ENCODE measurements around the gene FAM209B.
"Not testable (repeated sequence)": the region's sequence is repeated elsewhere in the genome, so short reads cannot be mapped to it uniquely, and the experiment has no call there.

Gene FAM209B

DNA sequence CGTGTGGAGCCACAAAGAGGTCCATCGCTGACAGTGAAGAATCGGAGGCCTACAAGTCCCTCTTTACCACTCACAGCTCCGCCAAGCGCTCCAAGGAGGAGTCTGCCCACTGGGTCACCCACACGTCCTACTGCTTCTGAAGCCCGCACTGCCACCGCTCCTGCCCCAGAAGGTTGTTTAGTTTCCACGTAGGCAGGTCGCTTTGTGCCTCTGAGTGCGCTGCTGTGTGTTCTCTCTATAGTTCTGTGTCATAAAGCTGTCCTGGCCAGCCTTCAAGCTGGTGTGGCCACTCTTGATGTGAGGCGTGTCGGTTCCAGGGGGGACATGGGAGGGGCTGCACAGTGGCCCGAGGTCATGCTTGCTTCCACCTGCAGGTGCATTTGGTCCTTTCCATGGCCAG, 14.9 kb upstream of the FAM209B start:
- Histone ChIP-seq H3K4me3 (ENCODE audit: low read length) (no peak overlapping the region), H2AFZ (ENCODE audit: low read depth, low read length) (no peak overlapping the region), H3K4me1 (ENCODE audit: insufficient read depth, low read length) (peaks cover 3% of the 10 kb centered on the region), H3K9me3 (ENCODE audit: low read length) (peaks cover 16% of the 10 kb centered on the region), H3K36me3 (ENCODE audit: insufficient read depth, low read length) (peaks cover 35% of the 10 kb centered on the region), H3K27me3 (ENCODE audit: insufficient read depth, low read length) (no peaks in the 10 kb centered on the region)

DNA sequence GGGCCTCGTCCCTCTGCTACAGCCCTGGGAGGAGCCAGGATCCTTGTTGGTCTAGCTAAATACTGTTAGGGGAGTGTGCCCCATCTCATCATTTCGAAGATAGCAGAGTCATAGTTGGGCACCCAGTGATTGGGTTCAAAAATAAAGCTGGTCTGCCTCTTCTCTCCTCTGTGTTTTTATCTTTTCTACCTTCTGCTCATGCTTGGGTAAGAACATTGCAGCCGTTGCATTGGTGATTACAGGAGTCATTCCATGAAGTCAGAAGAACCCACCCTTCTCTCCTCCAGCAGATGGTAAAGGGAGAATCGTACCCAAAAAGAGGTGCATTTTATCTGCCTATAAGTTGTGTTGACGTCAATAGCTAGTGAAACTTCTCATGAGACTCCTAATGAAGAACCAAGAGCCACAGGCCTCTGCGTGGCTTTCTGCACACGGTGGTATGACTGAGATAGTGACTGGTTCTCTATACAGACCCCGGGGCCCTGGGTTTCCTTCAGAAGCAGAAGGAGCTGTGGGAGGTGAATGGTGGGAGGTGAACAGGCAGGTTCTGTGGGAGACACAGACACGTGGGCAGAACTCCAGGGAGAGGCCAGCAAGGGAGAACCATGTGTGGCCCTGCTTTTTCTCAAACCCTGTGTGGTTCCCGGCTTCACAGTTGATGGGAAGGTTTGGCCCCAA, 14.2 kb upstream of the FAM209B start:
- H2AFZ ChIP-seq (ENCODE audit: low read depth, low read length) = no peak overlapping the region
- no peak overlapping the region for H3K4me3 ChIP-seq (ENCODE audit: low read length)
- no peaks in the 10 kb centered on the region for H3K27me3 ChIP-seq (ENCODE audit: insufficient read depth, low read length)
- H3K9me3 ChIP-seq (ENCODE audit: low read length) = peaks cover 16% of the 10 kb centered on the region
- H3K36me3 ChIP-seq (ENCODE audit: insufficient read depth, low read length) = peaks cover 28% of the 10 kb centered on the region
- H3K4me1 ChIP-seq (ENCODE audit: insufficient read depth, low read length) = peaks cover 3% of the 10 kb centered on the region

DNA sequence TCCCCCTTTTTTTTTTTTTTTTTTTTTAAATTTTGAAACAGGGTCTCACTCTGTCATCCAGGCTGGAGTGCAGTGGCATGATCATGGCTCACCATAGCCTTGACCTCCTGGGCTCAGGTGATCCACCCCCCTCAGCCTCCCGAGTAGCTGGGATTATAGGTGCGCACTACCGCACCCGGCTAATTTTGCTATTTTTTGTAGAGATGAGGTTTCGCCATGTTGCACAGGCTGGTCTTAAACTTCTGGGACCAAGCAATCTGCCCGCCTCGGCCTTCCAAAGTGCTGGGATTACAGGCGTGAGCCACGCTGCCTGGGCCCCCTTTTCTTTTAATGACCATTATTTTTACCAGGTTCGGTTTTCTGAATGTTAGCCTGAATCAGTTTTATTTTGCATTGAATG, 13.5 kb upstream of the FAM209B start:
- peaks cover 28% of the 10 kb centered on the region for H3K36me3 ChIP-seq (ENCODE audit: insufficient read depth, low read length)

DNA sequence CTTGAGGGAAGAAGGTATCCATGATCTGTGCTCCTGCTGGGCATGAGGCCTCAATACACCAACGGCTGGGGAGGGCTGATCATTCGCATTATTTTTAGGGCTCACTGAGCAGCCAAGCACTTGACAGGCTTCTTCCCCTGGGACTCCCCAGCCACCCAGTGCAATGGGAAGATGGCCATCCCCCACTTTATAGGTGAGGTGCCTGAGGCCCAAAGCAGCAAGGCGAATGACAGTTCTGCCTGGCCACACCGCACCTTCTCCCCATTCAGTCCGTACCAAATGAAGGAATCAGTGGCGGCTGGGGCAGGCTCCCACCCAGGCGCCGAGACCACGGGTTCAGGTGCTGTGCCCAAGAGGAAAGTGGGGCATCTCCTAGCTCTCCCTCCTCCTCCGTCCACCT, 12.9 kb upstream of the FAM209B start:
- H3K4me3 ChIP-seq (ENCODE audit: low read length) = no peak overlapping the region
- H3K9me3 ChIP-seq (ENCODE audit: low read length) = peaks cover 16% of the 10 kb centered on the region
- H3K36me3 ChIP-seq (ENCODE audit: insufficient read depth, low read length) = peaks cover 28% of the 10 kb centered on the region
- no peak overlapping the region for H2AFZ ChIP-seq (ENCODE audit: low read depth, low read length)
- peaks cover 3% of the 10 kb centered on the region for H3K4me1 ChIP-seq (ENCODE audit: insufficient read depth, low read length)
- no peaks in the 10 kb centered on the region for H3K27me3 ChIP-seq (ENCODE audit: insufficient read depth, low read length)

More for the DNA sequence above, 13.5 kb upstream of the FAM209B start:
- H3K4me1 ChIP-seq (ENCODE audit: insufficient read depth, low read length) = peaks cover 3% of the 10 kb centered on the region
- H3K9me3 ChIP-seq (ENCODE audit: low read length) = peaks cover 16% of the 10 kb centered on the region
- H2AFZ ChIP-seq (ENCODE audit: low read depth, low read length) = no peak overlapping the region
- H3K27me3 ChIP-seq (ENCODE audit: insufficient read depth, low read length) = no peaks in the 10 kb centered on the region
- no peak overlapping the region for H3K4me3 ChIP-seq (ENCODE audit: low read length)

DNA sequence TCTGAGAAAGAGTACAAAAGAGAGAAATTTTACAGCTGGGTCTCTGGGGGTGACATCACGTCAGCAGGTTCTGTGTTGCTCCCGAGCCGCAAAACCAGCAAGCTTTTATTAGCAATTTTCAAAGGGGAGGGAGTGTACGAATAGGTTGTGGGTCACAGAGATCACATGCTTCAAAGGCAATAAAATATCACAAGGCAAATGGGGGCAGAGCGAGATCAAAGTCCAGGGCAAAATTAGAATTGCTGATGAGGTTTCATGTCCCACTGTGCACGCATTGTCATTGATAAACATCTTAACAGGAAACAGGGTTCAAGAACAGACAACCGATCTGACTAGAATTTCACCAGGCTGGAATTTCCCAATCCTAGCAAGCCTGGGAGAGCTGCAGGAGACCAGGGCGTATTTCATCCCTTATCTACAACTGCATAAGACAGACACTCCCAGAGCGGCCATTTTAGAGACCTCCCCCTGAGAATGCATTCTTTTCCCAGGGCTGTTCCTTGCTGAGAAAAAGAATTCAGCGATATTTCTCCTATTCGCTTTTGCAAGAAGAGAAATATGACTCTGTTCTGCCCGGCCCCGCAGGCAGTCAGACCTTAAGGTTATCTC, 12.2 kb upstream of the FAM209B start:
- not testable (repeated sequence) for H3K4me1 ChIP-seq (ENCODE audit: insufficient read depth, low read length); H3K27me3 ChIP-seq (ENCODE audit: insufficient read depth, low read length); H2AFZ ChIP-seq (ENCODE audit: low read depth, low read length); H3K4me3 ChIP-seq (ENCODE audit: low read length)
- peaks cover 16% of the 10 kb centered on the region for H3K9me3 ChIP-seq (ENCODE audit: low read length)
- H3K36me3 ChIP-seq (ENCODE audit: insufficient read depth, low read length) = peaks cover 28% of the 10 kb centered on the region

DNA sequence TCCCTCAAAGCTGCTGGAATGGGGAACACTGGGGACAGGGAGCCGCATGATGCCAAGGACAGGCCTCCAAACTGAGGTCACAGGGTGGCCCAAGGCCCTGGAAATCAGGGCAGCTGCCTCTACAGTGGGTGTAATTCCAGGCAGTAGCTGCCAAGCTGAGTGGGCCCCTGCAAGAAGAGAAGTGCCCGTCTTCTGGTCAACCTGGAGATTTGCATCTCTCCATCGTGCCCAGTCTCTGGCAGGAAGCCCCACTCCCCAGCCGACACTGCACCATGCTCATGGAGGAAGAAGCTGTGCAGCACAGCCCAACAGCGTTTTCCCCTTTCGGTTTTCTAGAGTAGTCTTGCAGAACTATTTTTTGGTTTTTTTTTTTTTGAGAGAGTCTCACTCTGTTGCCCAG, 10.7 kb upstream of the FAM209B start:
- Histone ChIP-seq H2AFZ (ENCODE audit: low read depth, low read length) (no peak overlapping the region), H3K4me3 (ENCODE audit: low read length) (no peak overlapping the region), H3K36me3 (ENCODE audit: insufficient read depth, low read length) (peaks cover 23% of the 10 kb centered on the region), H3K9me3 (ENCODE audit: low read length) (peaks cover 16% of the 10 kb centered on the region), H3K27me3 (ENCODE audit: insufficient read depth, low read length) (no peaks in the 10 kb centered on the region), H3K4me1 (ENCODE audit: insufficient read depth, low read length) (peaks cover 3% of the 10 kb centered on the region)

DNA sequence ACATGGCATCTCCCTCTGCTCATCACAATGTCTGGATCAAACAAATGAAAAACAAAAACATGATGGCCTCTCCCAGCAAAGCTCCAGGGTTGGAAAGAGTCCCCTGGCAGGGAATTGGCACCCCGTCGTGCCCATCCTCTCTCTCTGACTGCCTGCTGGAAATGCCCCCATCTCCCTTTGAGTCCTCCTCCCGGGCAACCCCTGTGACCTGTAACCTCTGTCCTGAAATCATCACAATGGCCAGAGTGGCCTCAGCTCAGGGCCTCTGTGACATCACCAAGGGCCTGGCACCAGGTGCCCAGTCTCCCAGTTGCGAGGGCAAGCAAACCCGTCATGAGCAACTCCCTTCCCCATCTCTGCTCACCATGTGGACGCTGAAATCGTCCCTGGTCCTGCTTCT, 8.6 kb upstream of the FAM209B start, which contains the start of gene FAM209A:
Gene FAM209A (plus strand): TSS at position 301 of the 400 bp plus-strand sequence. CDS start 65 bp downstream, at position 366.
- H3K36me3 ChIP-seq (ENCODE audit: insufficient read depth, low read length); H2AFZ ChIP-seq (ENCODE audit: low read depth, low read length); H3K27me3 ChIP-seq (ENCODE audit: insufficient read depth, low read length); H3K4me1 ChIP-seq (ENCODE audit: insufficient read depth, low read length); H3K4me3 ChIP-seq (ENCODE audit: low read length); H3K9me3 ChIP-seq (ENCODE audit: low read length): not testable (repeated sequence)

DNA sequence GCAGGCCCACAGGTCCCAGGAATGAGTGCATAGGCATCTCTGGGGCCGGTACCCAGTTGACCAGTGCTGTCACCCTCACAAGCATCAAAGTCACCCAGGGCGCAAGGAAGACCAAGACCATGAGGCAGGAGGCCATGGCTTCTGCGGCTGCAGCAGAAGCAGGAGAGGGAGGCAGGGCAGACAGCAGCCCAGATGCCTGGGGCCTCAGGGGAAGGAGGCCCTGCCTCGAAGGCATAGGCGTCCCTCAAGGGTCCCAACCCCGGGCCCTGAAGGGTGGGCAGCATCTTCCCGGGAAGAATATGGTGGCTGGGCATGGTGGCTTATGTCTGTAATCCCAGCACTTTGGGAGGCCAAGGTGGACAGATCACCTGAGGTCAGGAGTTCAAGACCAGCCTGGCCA, 5.5 kb upstream of the FAM209B start:
- Histone ChIP-seq H3K36me3 (ENCODE audit: insufficient read depth, low read length) (no peaks in the 10 kb centered on the region), H3K4me1 (ENCODE audit: insufficient read depth, low read length) (no peaks in the 10 kb centered on the region), H3K27me3 (ENCODE audit: insufficient read depth, low read length) (no peaks in the 10 kb centered on the region), H3K9me3 (ENCODE audit: low read length) (no peaks in the 10 kb centered on the region), H2AFZ (ENCODE audit: low read depth, low read length) (no peak overlapping the region), H3K4me3 (ENCODE audit: low read length) (no peak overlapping the region)

DNA sequence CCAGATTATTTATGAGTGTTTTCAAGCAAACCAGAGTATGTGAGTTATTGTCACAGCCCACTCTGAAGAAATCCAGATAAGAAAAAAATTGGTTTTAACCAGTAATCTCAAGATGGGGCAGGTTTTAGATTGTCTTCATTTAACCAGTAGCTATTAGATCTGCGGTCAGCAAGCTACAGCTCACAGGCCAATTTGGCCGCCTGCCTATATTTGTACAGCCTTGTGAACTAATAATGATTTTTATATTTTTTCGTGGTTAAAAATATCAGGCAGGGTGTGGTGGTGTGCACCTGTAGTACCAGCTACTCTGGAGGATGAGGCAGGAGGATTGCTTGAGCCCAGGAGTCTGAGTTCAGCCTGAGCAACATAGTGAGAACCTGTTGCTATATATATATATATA, 5.0 kb downstream of the FAM209B start:
- H3K27me3 ChIP-seq (ENCODE audit: insufficient read depth, low read length) = no peaks in the 10 kb centered on the region
- no peak overlapping the region for H3K4me3 ChIP-seq (ENCODE audit: low read length)
- H3K9me3 ChIP-seq (ENCODE audit: low read length) = no peaks in the 10 kb centered on the region
- peaks cover 5% of the 10 kb centered on the region for H3K4me1 ChIP-seq (ENCODE audit: insufficient read depth, low read length)
- no peak overlapping the region for H2AFZ ChIP-seq (ENCODE audit: low read depth, low read length)
- no peaks in the 10 kb centered on the region for H3K36me3 ChIP-seq (ENCODE audit: insufficient read depth, low read length)

DNA sequence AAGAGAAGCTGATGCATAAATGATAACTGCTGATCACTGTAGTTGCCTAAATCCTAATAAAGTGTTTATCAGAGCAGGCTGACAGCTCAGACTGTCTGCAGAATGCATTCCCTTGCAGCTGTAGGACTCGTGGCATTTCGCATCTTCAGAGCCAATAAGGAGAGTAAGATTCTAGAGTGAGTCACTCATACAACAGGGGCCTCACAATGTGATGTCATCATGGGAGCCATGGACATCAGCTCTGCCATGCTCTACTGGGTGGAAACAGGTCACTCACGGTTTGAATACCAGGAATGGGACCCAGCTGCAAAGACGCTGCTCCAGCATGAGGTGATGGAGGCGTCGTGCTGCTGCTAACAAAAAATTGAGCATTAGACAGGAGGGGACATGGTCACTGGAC, 7.4 kb downstream of the FAM209B start:
- Histone ChIP-seq H3K4me3 (ENCODE audit: low read length) (no peak overlapping the region), H3K4me1 (ENCODE audit: insufficient read depth, low read length) (peaks cover 5% of the 10 kb centered on the region), H3K36me3 (ENCODE audit: insufficient read depth, low read length) (no peaks in the 10 kb centered on the region), H2AFZ (ENCODE audit: low read depth, low read length) (no peak overlapping the region), H3K27me3 (ENCODE audit: insufficient read depth, low read length) (no peaks in the 10 kb centered on the region), H3K9me3 (ENCODE audit: low read length) (no peaks in the 10 kb centered on the region)

DNA sequence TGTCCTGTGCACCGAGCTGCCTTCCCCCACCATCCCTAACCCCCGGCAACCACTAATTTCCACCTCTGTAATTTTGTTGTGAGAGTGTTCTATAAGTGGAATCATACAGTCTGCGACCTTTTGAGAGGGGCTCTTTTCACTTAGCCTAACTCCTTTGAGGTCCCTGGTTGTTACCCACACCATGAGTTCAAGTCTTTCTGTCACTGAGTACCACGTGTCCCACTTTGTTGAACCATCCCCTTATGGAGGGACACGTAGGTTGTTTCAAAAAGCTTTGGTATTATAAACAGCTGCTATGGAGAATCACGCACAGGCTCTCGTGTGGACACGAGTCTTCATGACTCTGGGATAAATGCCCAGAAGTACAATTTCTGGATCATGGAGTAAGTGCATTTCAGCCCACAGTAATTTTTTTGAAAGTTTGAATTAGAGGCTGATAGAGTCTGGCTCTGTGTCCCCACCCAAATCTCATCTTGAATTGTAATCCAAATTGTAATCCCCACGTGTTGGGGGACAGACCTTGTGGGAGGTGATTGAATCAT, 9.5 kb downstream of the FAM209B start:
- no peaks in the 10 kb centered on the region for H3K36me3 ChIP-seq (ENCODE audit: insufficient read depth, low read length)
- H3K4me3 ChIP-seq (ENCODE audit: low read length) = no peak overlapping the region
- no peaks in the 10 kb centered on the region for H3K27me3 ChIP-seq (ENCODE audit: insufficient read depth, low read length)
- H2AFZ ChIP-seq (ENCODE audit: low read depth, low read length) = no peak overlapping the region
- H3K9me3 ChIP-seq (ENCODE audit: low read length) = no peaks in the 10 kb centered on the region
- no peaks in the 10 kb centered on the region for H3K4me1 ChIP-seq (ENCODE audit: insufficient read depth, low read length)

DNA sequence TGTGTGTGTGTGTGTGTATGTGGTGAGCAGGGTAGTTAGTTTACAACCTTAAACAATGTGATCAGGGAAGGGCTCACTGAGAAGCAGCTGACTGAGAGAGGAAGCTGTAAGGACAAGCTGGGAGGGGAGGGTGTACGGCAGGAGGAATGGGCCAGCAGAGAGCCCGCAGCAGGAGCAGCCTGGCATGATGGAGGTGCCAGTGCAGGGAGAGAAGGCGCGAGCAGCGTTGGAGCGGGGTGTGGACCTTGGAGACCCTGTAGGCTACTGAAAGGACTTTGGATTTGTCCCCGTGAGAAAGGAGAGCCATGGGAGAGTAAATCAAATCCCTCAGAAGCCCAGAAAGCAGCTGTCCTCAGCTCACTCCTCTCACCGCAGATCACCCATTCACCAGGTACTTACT, 18.5 kb downstream of the FAM209B start:
- peaks cover 2% of the 10 kb centered on the region for H3K27me3 ChIP-seq (ENCODE audit: insufficient read depth, low read length)
- H2AFZ ChIP-seq (ENCODE audit: low read depth, low read length) = no peak overlapping the region
- H3K4me3 ChIP-seq (ENCODE audit: low read length) = no peak overlapping the region
- H3K4me1 ChIP-seq (ENCODE audit: insufficient read depth, low read length) = no peaks in the 10 kb centered on the region
- H3K9me3 ChIP-seq (ENCODE audit: low read length) = peaks cover 2% of the 10 kb centered on the region
- H3K36me3 ChIP-seq (ENCODE audit: insufficient read depth, low read length) = no peaks in the 10 kb centered on the region

DNA sequence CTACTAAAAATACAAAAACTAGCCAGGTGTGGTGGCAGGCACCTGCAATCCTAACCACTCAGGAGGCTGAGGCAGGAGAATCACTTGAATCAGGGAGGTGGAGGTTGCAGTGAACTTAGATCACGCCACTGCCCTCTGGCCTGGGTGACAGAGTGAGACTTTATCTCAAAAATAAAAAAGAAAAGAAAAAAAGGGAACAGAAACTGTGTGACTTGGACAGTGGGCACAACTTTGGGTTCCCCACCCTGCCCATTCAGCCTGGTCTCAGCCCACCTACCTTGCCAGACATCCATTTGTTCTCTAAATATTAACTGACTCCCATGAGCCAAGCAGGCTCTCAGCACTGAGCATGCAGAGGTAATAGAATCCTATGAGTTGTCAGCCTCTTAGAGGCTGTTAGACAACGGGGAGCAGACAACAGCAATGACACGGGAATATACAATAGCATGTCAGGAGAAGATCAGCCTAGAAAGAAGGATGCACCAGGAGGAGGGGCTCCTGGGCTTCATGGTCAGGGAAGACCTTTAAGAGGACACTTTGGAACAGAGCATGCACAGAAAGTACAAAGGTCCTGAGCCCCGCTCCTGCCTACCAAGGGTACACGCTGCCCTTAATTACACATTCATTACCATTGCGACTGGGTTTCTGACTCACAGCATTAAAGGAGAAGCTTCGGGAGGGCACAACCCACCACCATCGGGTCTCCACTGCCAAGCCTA, 20.0 kb downstream of the FAM209B start:
- peaks cover 2% of the 10 kb centered on the region for H3K9me3 ChIP-seq (ENCODE audit: low read length)
- no peaks in the 10 kb centered on the region for H3K36me3 ChIP-seq (ENCODE audit: insufficient read depth, low read length)
- H2AFZ ChIP-seq (ENCODE audit: low read depth, low read length) = no peak overlapping the region
- H3K4me1 ChIP-seq (ENCODE audit: insufficient read depth, low read length) = no peaks in the 10 kb centered on the region
- H3K27me3 ChIP-seq (ENCODE audit: insufficient read depth, low read length) = peaks cover 4% of the 10 kb centered on the region
- H3K4me3 ChIP-seq (ENCODE audit: low read length) = no peak overlapping the region

Data from neuron (in vitro differentiated cells).